HG03571 (cell line): ENCODE measurements around the gene PCSK9.
"Not testable (repeated sequence)": the region's sequence is repeated elsewhere in the genome, so short reads cannot be mapped to it uniquely, and the experiment has no call there.

Experiments
- ATAC-seq: cut with Tn5 transposase; IDR thresholded peaks from one replicate; pipeline ENCODE4 v1.9.1; 2021; ENCODE audit not compliant: unreplicated experiment

PCSK9 gene

GRCh38 chr1:55073187-55073916 lies 34.0 kb downstream of the PCSK9 start:
- no peak for ATAC-seq

GRCh38 chr1:55074455-55074854 lies 35.1 kb downstream of the PCSK9 start:
- ATAC-seq = no peak

GRCh38 chr1:55076356-55076755 lies 37.0 kb downstream of the PCSK9 start:
- ATAC-seq = no peak

- no peak for ATAC-seq
Observed at GRCh38 chr1:55078470-55078869, 39.1 kb downstream of the PCSK9 start.

- no peak for ATAC-seq
Observed at GRCh38 chr1:55079651-55080050, 40.3 kb downstream of the PCSK9 start.

GRCh38 chr1:55081188-55081904 lies 42.0 kb downstream of the PCSK9 start:
- ATAC-seq = no peak

- ATAC-seq = no peak
Observed at GRCh38 chr1:55081905-55082296, 42.6 kb downstream of the PCSK9 start.

GRCh38 chr1:55084257-55084656 lies 44.9 kb downstream of the PCSK9 start:
- no peak for ATAC-seq

- no peak for ATAC-seq
Observed at GRCh38 chr1:55087439-55087838, 48.1 kb downstream of the PCSK9 start.

- no peak for ATAC-seq
Observed at GRCh38 chr1:55088413-55088812, 49.1 kb downstream of the PCSK9 start.

- no peak for ATAC-seq
Observed at GRCh38 chr1:55089683-55090082, 50.3 kb downstream of the PCSK9 start.

- ATAC-seq = no peak
Observed at GRCh38 chr1:55092475-55092874, 53.1 kb downstream of the PCSK9 start.

- no peak for ATAC-seq
Observed at GRCh38 chr1:55095095-55095494, 55.7 kb downstream of the PCSK9 start.

GRCh38 chr1:55103891-55104290 lies 64.5 kb downstream of the PCSK9 start:
- no peak for ATAC-seq

- no peak for ATAC-seq
Observed at GRCh38 chr1:55107101-55107500, 67.8 kb downstream of the PCSK9 start.

GRCh38 chr1:55109005-55109404 lies 69.7 kb downstream of the PCSK9 start:
- not testable (repeated sequence) for ATAC-seq
